ENCODE data around the gene CCDC192.
A peak's percentile ranks its signal among the peaks of the same experiment; 100 is the strongest.

CCDC192 gene

DNA sequence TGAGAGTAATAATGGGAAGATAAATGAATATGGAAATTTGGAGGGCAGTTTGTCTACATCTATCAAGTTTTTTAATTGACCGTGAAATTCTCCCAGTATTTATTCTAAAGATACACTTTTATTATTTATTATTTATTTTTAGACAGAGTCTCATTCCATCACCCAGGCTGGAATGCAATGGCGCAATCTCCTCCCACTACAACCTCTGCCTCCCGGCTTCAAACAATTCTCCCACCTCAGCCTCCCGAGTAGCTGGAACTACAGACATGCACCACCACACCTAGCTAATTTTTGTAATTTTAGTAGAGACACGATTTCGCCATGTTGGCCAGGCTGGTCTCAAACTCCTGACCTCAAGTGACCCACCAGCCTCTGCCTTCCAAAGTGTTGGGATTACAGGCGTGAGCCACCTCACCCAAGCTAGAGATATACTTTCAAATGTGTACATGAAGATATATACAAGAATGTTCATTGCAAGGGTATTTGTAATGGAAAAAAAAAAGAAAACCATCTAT is 282.7 kb downstream of the CCDC192 start:
- DNase-seq (ENCODE audit: low spot score) = no peak

DNA sequence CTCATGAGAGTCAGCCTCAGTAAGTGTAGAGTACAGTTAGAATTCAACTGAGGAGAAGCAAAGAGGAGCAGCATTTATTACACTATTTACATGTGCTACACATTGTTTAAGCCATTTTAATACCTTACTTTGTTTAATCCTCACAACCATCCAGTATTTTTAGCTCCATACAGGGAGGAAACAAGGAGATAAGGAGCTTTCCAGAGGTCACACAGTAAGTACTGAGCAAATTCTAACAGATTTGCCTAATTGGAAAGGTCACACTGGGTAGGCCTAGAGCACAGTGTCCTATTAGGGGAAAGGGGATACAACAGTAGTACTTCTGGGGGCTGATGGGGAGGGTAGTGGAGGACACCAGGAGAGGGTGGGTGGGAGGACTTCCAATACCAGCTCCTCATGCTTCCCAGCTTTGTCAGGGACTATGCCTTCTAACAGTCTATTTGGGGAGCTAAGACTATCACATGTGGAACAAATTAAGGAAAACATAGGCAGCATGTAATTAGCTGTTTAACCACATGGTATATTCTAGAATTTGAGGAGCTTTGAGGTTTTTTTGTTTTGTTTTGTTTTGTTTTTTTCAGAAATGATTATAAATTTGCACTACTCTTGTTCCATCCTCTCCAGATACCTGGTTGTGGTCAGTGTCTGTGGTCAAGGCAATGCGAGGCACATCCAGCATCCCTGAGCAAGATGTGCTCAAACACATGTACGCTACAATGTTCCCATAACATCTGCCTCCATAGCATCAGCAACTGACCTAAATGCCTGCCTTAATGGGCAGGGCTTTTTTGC is 284.4 kb downstream of the CCDC192 start:
- no peak for DNase-seq (ENCODE audit: low spot score)

DNA sequence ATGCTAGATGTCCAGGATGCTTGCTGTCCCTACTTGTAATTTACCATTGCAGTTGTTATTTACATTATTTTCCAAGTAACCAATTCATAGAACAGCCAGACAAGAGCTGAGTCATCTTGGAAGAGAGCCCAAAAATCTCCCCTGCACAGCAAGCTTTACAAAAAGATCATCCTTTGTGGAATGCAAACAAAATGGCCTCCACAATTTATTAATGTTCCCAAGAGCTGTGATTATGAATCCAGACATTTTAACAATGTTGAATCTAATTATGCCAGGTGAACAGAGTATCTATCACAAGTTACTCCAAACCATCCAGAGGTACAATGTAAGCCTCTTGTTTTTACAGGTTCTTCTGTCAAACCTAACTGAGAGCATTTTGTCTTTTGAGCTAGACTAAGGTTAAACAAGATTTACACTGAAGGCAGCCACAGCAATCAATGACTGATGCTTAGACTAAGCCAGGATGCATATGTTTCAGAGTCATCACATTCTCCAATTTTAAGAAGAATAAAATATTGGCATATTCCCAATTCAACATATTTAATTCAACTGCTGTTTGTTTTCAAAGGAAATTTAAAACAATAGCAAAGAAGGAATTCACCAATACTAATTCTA is 285.1 kb downstream of the CCDC192 start:
- DNase-seq (ENCODE audit: low spot score) = peak; percentile 70

Measured in LoVo (cell line).